ENCODE data around the gene TTLL11. TPM values are rescaled to one million over a fixed set of nuclear protein-coding genes. Genes with fewer than 3 reads are reported as not detected.

The TTLL11 gene
- total RNA-seq, 6 donors from 2014 or later = 6.8 to 18.9 (median 12.9) TPM

GRCh38 chr9:121939643-121940042 is 153.5 kb downstream of the TTLL11 start:
- WGBS, 2 donors = 76 to 79% methylated on average over 10 of the region's 10 CpGs
- no peak for ATAC-seq (ENCODE audit: low FRiP score in 2 of 2)
- DNase-seq = no peak
- TF ChIP-seq CTCF (IDR thresholded peaks at IDR 0.05) (no peak), POLR2A (IDR thresholded peaks at IDR 0.05) (no peak), EP300 (IDR thresholded peaks at IDR 0.05) (no peak), POLR2AphosphoS5 (IDR thresholded peaks at IDR 0.05) (no peak)
- Histone ChIP-seq H3K27me3 (no peaks in the 10 kb centered on the region), H3K4me3 (no peak overlapping the region), H3K27ac (no peak overlapping the region), H3K9me3 (no peaks in the 10 kb centered on the region), H3K36me3 (no peaks in the 10 kb centered on the region), H3K4me1 (no peaks in the 10 kb centered on the region)

GRCh38 chr9:121938621-121939020 is 154.5 kb downstream of the TTLL11 start:
- 93 to 94% methylated on average over 3 of the region's 3 CpGs for WGBS, 2 donors
- Histone ChIP-seq H3K4me1 (no peaks in the 10 kb centered on the region), H3K27me3 (no peaks in the 10 kb centered on the region), H3K9me3 (no peaks in the 10 kb centered on the region), H3K4me3 (no peak overlapping the region), H3K36me3 (no peaks in the 10 kb centered on the region), H3K27ac (no peak overlapping the region)
- TF ChIP-seq EP300 (IDR thresholded peaks at IDR 0.05) (no peak), POLR2A (IDR thresholded peaks at IDR 0.05) (no peak), CTCF (IDR thresholded peaks at IDR 0.05) (no peak), POLR2AphosphoS5 (IDR thresholded peaks at IDR 0.05) (no peak)
- ATAC-seq (ENCODE audit: low FRiP score in 2 of 2) (no peak), DNase-seq (no peak)

- H3K4me1 ChIP-seq = no peaks in the 10 kb centered on the region
- no peaks in the 10 kb centered on the region for H3K27me3 ChIP-seq
- 95 to 97% methylated on average over 2 of the region's 2 CpGs for WGBS, 2 donors
- ATAC-seq (ENCODE audit: low FRiP score in 2 of 2) (no peak), DNase-seq (no peak)
- no peak overlapping the region for H3K27ac ChIP-seq
- H3K4me3 ChIP-seq = no peak overlapping the region
- no peak for TF ChIP-seq POLR2AphosphoS5 (IDR thresholded peaks at IDR 0.05)
- TF ChIP-seq EP300 (IDR thresholded peaks at IDR 0.05) = no peak
- no peak for TF ChIP-seq POLR2A (IDR thresholded peaks at IDR 0.05)
- TF ChIP-seq CTCF (IDR thresholded peaks at IDR 0.05) = no peak
- no peaks in the 10 kb centered on the region for H3K9me3 ChIP-seq
- no peaks in the 10 kb centered on the region for H3K36me3 ChIP-seq
These were observed 155.9 kb downstream of the TTLL11 start for GRCh38 chr9:121937240-121937639.

GRCh38 chr9:121935739-121936138 is 157.4 kb downstream of the TTLL11 start:
- H3K36me3 ChIP-seq = no peaks in the 10 kb centered on the region
- H3K27ac ChIP-seq = no peak overlapping the region
- 88 to 90% methylated on average over 9 of the region's 9 CpGs for WGBS, 2 donors
- peak in 1 of 2 donors; percentile 23 for DNase-seq
- H3K27me3 ChIP-seq = no peaks in the 10 kb centered on the region
- H3K4me3 ChIP-seq = no peak overlapping the region
- no peaks in the 10 kb centered on the region for H3K4me1 ChIP-seq
- no peaks in the 10 kb centered on the region for H3K9me3 ChIP-seq
- no peak for ATAC-seq (ENCODE audit: low FRiP score in 2 of 2)
- TF ChIP-seq POLR2A (IDR thresholded peaks at IDR 0.05) = no peak
- TF ChIP-seq CTCF (IDR thresholded peaks at IDR 0.05) = no peak
- no peak for TF ChIP-seq EP300 (IDR thresholded peaks at IDR 0.05)
- no peak for TF ChIP-seq POLR2AphosphoS5 (IDR thresholded peaks at IDR 0.05)

- no peak overlapping the region for H3K4me3 ChIP-seq
- no peaks in the 10 kb centered on the region for H3K9me3 ChIP-seq
- 80 to 89% methylated on average over 4 to 5 of the region's 5 CpGs for WGBS, 2 donors
- ATAC-seq (ENCODE audit: low FRiP score in 2 of 2) = no peak
- peaks cover 0 to 3% (median 0%) of the 10 kb centered on the region in 4 donors for H3K36me3 ChIP-seq
- TF ChIP-seq POLR2AphosphoS5 (IDR thresholded peaks at IDR 0.05) (no peak), EP300 (IDR thresholded peaks at IDR 0.05) (no peak), POLR2A (IDR thresholded peaks at IDR 0.05) (no peak), CTCF (IDR thresholded peaks at IDR 0.05) (no peak)
- DNase-seq = no peak
- H3K4me1 ChIP-seq = no peaks in the 10 kb centered on the region
- no peak overlapping the region for H3K27ac ChIP-seq
- H3K27me3 ChIP-seq = no peaks in the 10 kb centered on the region
These were observed 162.2 kb downstream of the TTLL11 start for GRCh38 chr9:121930956-121931355.

Measured in upper lobe of left lung (tissue), 6 donors.